GM23338 (cell line): ENCODE data around the gene MPZ.

Experiments
- CREB1 ChIP-seq: fragments of 250-450 bp; sonication (Bioruptor Pico); IDR thresholded peaks from 2 replicates; pipeline ENCODE4 v1.5.0; 2020; ENCODE audit warnings: low read depth, mild to moderate bottlenecking, moderate library complexity
- EZH2 ChIP-seq: fragments of 200-600 bp; sonication (generic); IDR thresholded peaks from one replicate; pipeline ENCODE4 v1.8.0; 2017; ENCODE audit warnings: antibody characterized with exemption, mild to moderate bottlenecking, low read depth; ENCODE audit not compliant: unreplicated experiment
- EZH2phosphoT487 ChIP-seq: fragments of 200-600 bp; sonication (generic); IDR thresholded peaks from one replicate; pipeline ENCODE4 v1.8.1; 2018; ENCODE audit warnings: antibody characterized with exemption; ENCODE audit not compliant: unreplicated experiment
- JUNB ChIP-seq: IDR thresholded peaks from one replicate; pipeline ENCODE4 v1.6.1; 2016; ENCODE audit warnings: antibody characterized with exemption; ENCODE audit not compliant: unreplicated experiment
- NANOG ChIP-seq: IDR thresholded peaks from 2 replicates; pipeline ENCODE4 v1.6.1; 2016; ENCODE audit warnings: antibody characterized with exemption, borderline replicate concordance
- POLR2AphosphoS5 ChIP-seq: IDR thresholded peaks from 2 replicates; pipeline ENCODE4 v1.6.1; 2016; ENCODE audit warnings: antibody characterized with exemption, low read depth
- ZNF331 ChIP-seq: fragments of 250-450 bp; sonication (Bioruptor Pico); IDR thresholded peaks from 2 replicates; pipeline ENCODE4 v1.5.0; 2020; ENCODE audit warnings: low read depth, mild to moderate bottlenecking, moderate library complexity
- TF ChIP-seq, protein P1 (sequence below), 2 experiments: fragments of 200-600 bp in 1 of 2; sonication (generic) in 1 of 2; conservative IDR thresholded peaks; 2 replicates each; pipeline versions ENCODE4 v1.5.1 to v1.6.1; 2016 to 2017; ENCODE audit warnings: antibody characterized with exemption in 2 of 2, low read depth in 2 of 2, mild to moderate bottlenecking in 2 of 2, moderate library complexity in 1 of 2
- TF ChIP-seq, protein P2 (sequence below): fragments of 250-450 bp; sonication (Bioruptor Pico); IDR thresholded peaks from 2 replicates; pipeline ENCODE4 v1.5.0; 2020; ENCODE audit warnings: mild to moderate bottlenecking, moderate library complexity
- TF ChIP-seq, protein P3 (sequence below): IDR thresholded peaks from one replicate; pipeline ENCODE4 v1.6.1; 2018; ENCODE audit warnings: antibody characterized with exemption; ENCODE audit not compliant: unreplicated experiment
- TF ChIP-seq, protein P4 (sequence below): IDR thresholded peaks from 2 replicates; pipeline ENCODE4 v1.6.1; 2016; ENCODE audit warnings: antibody characterized with exemption

DNA sequence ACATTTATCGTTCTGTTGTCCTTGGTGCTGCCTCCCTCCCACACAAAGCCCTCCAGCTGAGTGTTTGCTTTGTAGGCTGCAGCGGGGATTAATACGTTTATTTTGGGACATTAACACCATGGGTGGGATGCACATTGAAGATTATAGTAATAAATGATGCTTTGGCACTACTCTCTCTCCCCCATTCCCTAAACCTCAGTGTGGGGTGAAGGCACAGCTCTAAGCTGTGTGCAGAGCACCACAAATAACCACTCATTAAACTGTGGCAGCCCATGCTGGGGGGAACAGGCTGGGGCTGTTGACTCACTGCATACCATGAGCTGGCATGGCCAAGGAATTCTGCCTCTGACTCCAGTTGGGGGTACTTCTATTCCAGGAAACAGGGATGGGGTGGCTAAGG lies 43.6 kb downstream of the MPZ start:
- TF ChIP-seq POLR2AphosphoS5, result no peak
- TF ChIP-seq, protein P1, sequence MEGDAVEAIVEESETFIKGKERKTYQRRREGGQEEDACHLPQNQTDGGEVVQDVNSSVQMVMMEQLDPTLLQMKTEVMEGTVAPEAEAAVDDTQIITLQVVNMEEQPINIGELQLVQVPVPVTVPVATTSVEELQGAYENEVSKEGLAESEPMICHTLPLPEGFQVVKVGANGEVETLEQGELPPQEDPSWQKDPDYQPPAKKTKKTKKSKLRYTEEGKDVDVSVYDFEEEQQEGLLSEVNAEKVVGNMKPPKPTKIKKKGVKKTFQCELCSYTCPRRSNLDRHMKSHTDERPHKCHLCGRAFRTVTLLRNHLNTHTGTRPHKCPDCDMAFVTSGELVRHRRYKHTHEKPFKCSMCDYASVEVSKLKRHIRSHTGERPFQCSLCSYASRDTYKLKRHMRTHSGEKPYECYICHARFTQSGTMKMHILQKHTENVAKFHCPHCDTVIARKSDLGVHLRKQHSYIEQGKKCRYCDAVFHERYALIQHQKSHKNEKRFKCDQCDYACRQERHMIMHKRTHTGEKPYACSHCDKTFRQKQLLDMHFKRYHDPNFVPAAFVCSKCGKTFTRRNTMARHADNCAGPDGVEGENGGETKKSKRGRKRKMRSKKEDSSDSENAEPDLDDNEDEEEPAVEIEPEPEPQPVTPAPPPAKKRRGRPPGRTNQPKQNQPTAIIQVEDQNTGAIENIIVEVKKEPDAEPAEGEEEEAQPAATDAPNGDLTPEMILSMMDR (conservative IDR thresholded peaks at IDR 0.05; ENCODE audit: low read depth in 2 of 2), result no peak
- TF ChIP-seq, protein P2, sequence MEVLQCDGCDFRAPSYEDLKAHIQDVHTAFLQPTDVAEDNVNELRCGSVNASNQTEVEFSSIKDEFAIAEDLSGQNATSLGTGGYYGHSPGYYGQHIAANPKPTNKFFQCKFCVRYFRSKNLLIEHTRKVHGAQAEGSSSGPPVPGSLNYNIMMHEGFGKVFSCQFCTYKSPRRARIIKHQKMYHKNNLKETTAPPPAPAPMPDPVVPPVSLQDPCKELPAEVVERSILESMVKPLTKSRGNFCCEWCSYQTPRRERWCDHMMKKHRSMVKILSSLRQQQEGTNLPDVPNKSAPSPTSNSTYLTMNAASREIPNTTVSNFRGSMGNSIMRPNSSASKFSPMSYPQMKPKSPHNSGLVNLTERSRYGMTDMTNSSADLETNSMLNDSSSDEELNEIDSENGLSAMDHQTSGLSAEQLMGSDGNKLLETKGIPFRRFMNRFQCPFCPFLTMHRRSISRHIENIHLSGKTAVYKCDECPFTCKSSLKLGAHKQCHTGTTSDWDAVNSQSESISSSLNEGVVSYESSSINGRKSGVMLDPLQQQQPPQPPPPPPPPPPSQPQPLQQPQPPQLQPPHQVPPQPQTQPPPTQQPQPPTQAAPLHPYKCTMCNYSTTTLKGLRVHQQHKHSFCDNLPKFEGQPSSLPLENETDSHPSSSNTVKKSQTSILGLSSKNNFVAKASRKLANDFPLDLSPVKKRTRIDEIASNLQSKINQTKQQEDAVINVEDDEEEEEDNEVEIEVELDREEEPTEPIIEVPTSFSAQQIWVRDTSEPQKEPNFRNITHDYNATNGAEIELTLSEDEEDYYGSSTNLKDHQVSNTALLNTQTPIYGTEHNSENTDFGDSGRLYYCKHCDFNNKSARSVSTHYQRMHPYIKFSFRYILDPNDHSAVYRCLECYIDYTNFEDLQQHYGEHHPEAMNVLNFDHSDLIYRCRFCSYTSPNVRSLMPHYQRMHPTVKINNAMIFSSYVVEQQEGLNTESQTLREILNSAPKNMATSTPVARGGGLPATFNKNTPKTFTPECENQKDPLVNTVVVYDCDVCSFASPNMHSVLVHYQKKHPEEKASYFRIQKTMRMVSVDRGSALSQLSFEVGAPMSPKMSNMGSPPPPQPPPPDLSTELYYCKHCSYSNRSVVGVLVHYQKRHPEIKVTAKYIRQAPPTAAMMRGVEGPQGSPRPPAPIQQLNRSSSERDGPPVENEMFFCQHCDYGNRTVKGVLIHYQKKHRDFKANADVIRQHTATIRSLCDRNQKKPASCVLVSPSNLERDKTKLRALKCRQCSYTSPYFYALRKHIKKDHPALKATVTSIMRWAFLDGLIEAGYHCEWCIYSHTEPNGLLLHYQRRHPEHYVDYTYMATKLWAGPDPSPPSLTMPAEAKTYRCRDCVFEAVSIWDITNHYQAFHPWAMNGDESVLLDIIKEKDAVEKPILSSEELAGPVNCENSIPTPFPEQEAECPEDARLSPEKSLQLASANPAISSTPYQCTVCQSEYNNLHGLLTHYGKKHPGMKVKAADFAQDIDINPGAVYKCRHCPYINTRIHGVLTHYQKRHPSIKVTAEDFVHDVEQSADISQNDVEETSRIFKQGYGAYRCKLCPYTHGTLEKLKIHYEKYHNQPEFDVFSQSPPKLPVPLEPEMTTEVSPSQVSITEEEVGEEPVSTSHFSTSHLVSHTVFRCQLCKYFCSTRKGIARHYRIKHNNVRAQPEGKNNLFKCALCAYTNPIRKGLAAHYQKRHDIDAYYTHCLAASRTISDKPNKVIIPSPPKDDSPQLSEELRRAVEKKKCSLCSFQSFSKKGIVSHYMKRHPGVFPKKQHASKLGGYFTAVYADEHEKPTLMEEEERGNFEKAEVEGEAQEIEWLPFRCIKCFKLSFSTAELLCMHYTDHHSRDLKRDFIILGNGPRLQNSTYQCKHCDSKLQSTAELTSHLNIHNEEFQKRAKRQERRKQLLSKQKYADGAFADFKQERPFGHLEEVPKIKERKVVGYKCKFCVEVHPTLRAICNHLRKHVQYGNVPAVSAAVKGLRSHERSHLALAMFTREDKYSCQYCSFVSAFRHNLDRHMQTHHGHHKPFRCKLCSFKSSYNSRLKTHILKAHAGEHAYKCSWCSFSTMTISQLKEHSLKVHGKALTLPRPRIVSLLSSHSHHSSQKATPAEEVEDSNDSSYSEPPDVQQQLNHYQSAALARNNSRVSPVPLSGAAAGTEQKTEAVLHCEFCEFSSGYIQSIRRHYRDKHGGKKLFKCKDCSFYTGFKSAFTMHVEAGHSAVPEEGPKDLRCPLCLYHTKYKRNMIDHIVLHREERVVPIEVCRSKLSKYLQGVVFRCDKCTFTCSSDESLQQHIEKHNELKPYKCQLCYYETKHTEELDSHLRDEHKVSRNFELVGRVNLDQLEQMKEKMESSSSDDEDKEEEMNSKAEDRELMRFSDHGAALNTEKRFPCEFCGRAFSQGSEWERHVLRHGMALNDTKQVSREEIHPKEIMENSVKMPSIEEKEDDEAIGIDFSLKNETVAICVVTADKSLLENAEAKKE (CRISPR knock-in tag), result no peak
- TF ChIP-seq EZH2phosphoT487, result no peak
- no peak for TF ChIP-seq EZH2
- TF ChIP-seq, protein P3, sequence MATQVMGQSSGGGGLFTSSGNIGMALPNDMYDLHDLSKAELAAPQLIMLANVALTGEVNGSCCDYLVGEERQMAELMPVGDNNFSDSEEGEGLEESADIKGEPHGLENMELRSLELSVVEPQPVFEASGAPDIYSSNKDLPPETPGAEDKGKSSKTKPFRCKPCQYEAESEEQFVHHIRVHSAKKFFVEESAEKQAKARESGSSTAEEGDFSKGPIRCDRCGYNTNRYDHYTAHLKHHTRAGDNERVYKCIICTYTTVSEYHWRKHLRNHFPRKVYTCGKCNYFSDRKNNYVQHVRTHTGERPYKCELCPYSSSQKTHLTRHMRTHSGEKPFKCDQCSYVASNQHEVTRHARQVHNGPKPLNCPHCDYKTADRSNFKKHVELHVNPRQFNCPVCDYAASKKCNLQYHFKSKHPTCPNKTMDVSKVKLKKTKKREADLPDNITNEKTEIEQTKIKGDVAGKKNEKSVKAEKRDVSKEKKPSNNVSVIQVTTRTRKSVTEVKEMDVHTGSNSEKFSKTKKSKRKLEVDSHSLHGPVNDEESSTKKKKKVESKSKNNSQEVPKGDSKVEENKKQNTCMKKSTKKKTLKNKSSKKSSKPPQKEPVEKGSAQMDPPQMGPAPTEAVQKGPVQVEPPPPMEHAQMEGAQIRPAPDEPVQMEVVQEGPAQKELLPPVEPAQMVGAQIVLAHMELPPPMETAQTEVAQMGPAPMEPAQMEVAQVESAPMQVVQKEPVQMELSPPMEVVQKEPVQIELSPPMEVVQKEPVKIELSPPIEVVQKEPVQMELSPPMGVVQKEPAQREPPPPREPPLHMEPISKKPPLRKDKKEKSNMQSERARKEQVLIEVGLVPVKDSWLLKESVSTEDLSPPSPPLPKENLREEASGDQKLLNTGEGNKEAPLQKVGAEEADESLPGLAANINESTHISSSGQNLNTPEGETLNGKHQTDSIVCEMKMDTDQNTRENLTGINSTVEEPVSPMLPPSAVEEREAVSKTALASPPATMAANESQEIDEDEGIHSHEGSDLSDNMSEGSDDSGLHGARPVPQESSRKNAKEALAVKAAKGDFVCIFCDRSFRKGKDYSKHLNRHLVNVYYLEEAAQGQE, result no peak
- TF ChIP-seq JUNB, result no peak
- no peak for TF ChIP-seq CREB1
- no peak for TF ChIP-seq NANOG
- TF ChIP-seq, protein P4, sequence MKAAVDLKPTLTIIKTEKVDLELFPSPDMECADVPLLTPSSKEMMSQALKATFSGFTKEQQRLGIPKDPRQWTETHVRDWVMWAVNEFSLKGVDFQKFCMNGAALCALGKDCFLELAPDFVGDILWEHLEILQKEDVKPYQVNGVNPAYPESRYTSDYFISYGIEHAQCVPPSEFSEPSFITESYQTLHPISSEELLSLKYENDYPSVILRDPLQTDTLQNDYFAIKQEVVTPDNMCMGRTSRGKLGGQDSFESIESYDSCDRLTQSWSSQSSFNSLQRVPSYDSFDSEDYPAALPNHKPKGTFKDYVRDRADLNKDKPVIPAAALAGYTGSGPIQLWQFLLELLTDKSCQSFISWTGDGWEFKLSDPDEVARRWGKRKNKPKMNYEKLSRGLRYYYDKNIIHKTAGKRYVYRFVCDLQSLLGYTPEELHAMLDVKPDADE, result no peak
- no peak for TF ChIP-seq ZNF331 (CRISPR knock-in tag)
